ENCODE results near the gene FCER1G. TPM values are rescaled to one million over a fixed set of nuclear protein-coding genes. Genes with fewer than 3 reads are reported as not detected.
"Not testable (repeated sequence)": the region's sequence is repeated elsewhere in the genome, so short reads cannot be mapped to it uniquely, and the experiment has no call there.

FCER1G gene
- total RNA-seq, 1 donor from 2014 or later, result 0.71 TPM

DNA sequence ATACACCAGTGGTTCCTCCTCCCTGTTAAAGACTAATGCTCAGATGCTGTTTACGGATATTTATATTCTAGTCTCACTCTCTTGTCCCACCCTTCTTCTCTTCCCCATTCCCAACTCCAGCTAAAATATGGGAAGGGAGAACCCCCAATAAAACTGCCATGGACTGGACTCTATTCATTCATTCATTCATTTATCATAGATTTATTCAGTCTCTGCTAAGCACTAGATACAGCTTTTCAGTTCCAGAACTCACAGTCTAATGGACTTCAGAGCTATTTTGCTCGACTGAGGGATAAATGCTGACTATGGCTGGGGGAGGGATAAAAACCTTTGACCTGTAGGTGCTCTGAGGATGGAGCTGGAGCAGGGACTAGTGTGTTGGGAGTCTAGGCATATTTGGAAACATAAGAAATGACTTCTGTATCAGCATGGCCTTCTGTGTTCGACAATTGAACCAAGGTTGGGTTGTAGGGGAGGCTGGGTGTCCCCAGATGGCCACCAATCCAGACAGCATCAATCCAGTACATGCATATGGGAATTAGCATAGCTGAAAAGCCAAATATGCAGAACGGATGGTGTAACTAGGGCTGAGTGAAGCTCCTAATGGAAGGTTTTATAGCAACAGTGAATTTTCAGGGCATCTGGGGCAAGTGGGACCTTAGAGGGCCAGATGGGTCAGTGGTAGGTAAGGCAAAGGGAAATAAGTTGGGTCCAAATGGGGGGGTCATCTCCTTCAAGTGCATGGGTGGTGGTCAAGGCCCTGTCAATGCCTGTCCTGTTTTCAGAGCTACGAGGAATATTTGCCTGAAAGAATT lies 4.2 kb downstream of the FCER1G start:
- peaks cover 29% of the 10 kb centered on the region for H3K4me1 Mint-ChIP-seq (ENCODE audit: low read depth)
- intact Hi-C loops (cut with micrococcal nuclease), result no loop called here

GRCh38 chr1:161220002-161220401 lies 4.9 kb downstream of the FCER1G start:
- Mint-ChIP-seq H3K4me3 (ENCODE audit: low read depth) (no peak overlapping the region), H3K36me3 (ENCODE audit: low read depth) (peaks cover 3% of the 10 kb centered on the region), H3K27me3 (ENCODE audit: low read depth) (no peaks in the 10 kb centered on the region), H3K27ac (no peak overlapping the region), H3K9me3 (no peaks in the 10 kb centered on the region), H3K4me1 (ENCODE audit: low read depth) (peaks cover 27% of the 10 kb centered on the region)
- intact Hi-C loops (cut with micrococcal nuclease), result no loop called here
- no peak for DNase-seq (ENCODE audit: low spot score)

More for the DNA sequence above, 4.2 kb downstream of the FCER1G start:
- Mint-ChIP-seq H3K27me3 (ENCODE audit: low read depth) (no peaks in the 10 kb centered on the region), H3K4me3 (ENCODE audit: low read depth) (no peak overlapping the region), H3K27ac (no peak overlapping the region), H3K9me3 (no peaks in the 10 kb centered on the region), H3K36me3 (ENCODE audit: low read depth) (peaks cover 7% of the 10 kb centered on the region)
- no peak for DNase-seq (ENCODE audit: low spot score)

DNA sequence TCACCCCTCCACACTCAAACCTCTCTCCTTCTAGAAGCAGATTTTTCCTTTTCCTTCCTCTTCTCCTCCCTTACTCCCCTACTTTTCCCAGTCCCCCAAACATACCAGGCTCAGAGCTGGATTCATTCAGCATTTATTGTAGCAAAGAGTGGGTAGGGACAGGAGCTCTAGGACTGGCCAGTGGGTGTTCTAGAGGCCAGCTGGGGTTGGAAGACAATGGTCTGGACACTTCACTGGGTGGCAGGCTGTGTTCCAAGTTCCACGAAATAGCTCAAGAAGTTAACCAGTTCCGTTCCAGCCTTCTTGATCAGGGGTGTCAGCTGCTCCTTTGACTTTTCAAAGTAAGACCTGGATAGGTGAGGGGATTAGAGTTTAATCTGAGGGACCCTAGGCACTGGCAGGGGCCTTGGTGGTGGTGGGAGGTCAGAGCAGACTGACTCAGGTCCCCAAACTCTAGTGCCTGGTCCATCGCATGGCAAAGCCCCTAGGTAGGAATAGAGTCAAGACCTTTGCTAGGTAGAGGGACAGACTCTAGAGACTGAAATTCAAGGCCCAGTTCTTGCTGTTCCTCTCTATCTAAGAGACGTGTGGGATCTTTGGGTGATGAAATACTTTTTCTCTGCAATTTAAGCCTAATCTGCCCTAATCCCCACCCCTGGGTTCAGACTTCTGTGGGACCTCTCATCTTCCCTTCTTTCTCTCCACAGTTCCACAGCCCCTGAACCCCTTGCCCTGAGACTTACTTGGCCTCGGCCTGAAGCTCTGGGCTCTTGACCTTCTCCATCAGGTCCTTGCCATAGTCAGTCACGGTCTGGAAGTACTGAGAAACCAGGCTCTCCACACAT lies 7.3 kb downstream of the FCER1G start:
- H3K9me3 Mint-ChIP-seq, result no peaks in the 10 kb centered on the region
- no peak overlapping the region for H3K4me3 Mint-ChIP-seq (ENCODE audit: low read depth)
- peaks cover under 1% of the 10 kb centered on the region for H3K36me3 Mint-ChIP-seq (ENCODE audit: low read depth)
- intact Hi-C loops (cut with micrococcal nuclease), result no loop called here
- peaks cover 29% of the 10 kb centered on the region for H3K4me1 Mint-ChIP-seq (ENCODE audit: low read depth)
- no peaks in the 10 kb centered on the region for H3K27me3 Mint-ChIP-seq (ENCODE audit: low read depth)
- no peak for DNase-seq (ENCODE audit: low spot score)
- H3K27ac Mint-ChIP-seq, result no peak overlapping the region

GRCh38 chr1:161223805-161224694 lies 9.0 kb downstream of the FCER1G start:
- Mint-ChIP-seq H3K9me3 (no peaks in the 10 kb centered on the region), H3K27me3 (ENCODE audit: low read depth) (no peaks in the 10 kb centered on the region), H3K4me3 (ENCODE audit: low read depth) (no peak overlapping the region), H3K36me3 (ENCODE audit: low read depth) (peaks cover 17% of the 10 kb centered on the region), H3K4me1 (ENCODE audit: low read depth) (peaks cover 24% of the 10 kb centered on the region), H3K27ac (no peak overlapping the region)
- DNase-seq (ENCODE audit: low spot score), result no peak
- intact Hi-C loops (cut with micrococcal nuclease), result loop anchor here (2.0 kb wide), 1 partner anchor 39 kb away; no protein-coding TSS in a partner anchor

DNA sequence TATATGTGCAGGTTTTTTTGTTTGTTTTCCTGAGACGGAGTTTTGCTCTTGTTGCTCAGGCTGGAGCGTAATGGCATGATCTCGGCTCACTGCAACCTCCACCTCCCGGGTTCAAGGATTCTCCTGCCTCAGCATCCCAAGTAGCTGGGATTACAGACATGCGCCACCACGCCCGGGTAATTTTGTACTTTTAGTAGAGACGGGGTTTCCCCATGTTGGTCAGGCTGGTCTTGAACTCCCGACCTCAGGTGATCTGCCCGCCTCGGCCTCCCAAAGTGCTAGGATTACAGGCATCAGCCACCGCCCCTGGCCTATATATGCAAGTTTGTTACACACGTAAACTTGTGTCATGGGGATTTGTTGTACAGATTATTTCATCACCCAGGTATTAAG lies 9.6 kb downstream of the FCER1G start:
- H3K27ac Mint-ChIP-seq; H3K9me3 Mint-ChIP-seq; H3K27me3 Mint-ChIP-seq (ENCODE audit: low read depth); DNase-seq (ENCODE audit: low spot score); H3K4me3 Mint-ChIP-seq (ENCODE audit: low read depth): not testable (repeated sequence)
- Mint-ChIP-seq H3K36me3 (ENCODE audit: low read depth) (peaks cover 23% of the 10 kb centered on the region), H3K4me1 (ENCODE audit: low read depth) (peaks cover 23% of the 10 kb centered on the region)
- intact Hi-C loops (cut with micrococcal nuclease), result loop anchor here (1.0 to 2.0 kb wide), 4 partner anchors 14 to 44 kb away; partner anchors contain the start of gene NDUFS2

- no peak overlapping the region for H3K4me3 Mint-ChIP-seq (ENCODE audit: low read depth)
Observed at GRCh38 chr1:161225178-161225533, 10.1 kb downstream of the FCER1G start.

GRCh38 chr1:161225534-161226319 lies 10.6 kb downstream of the FCER1G start, which contains the start of gene TOMM40L:
TOMM40L (plus strand) TSS chr1:161226060; CDS start chr1:161226490, 430 bp downstream.
- H3K9me3 Mint-ChIP-seq, result no peaks in the 10 kb centered on the region
- intact Hi-C loops (cut with micrococcal nuclease), result loop anchor here (1.0 to 2.0 kb wide), 5 partner anchors 15 to 89 kb away; partner anchors contain the start of genes NDUFS2 and SDHC
- H3K36me3 Mint-ChIP-seq (ENCODE audit: low read depth), result peaks cover 32% of the 10 kb centered on the region
- peaks cover 23% of the 10 kb centered on the region for H3K4me1 Mint-ChIP-seq (ENCODE audit: low read depth)
- H3K27ac Mint-ChIP-seq, result peak within 1 kb of the TSS; percentile 100
- H3K4me3 Mint-ChIP-seq (ENCODE audit: low read depth), result peak within 1 kb of the TSS; percentile 100
- no peaks in the 10 kb centered on the region for H3K27me3 Mint-ChIP-seq (ENCODE audit: low read depth)
- peak; percentile 89 for DNase-seq (ENCODE audit: low spot score)

More at GRCh38 chr1:161225178-161225533, 10.1 kb downstream of the FCER1G start:
- no peak for DNase-seq (ENCODE audit: low spot score)
- no peaks in the 10 kb centered on the region for H3K9me3 Mint-ChIP-seq
- intact Hi-C loops (cut with micrococcal nuclease), result loop anchor here (1.0 to 2.0 kb wide), 4 partner anchors 15 to 45 kb away; partner anchors contain the start of gene NDUFS2
- peaks cover 26% of the 10 kb centered on the region for H3K36me3 Mint-ChIP-seq (ENCODE audit: low read depth)
- peak overlapping the region; percentile 54 for H3K27ac Mint-ChIP-seq
- no peaks in the 10 kb centered on the region for H3K27me3 Mint-ChIP-seq (ENCODE audit: low read depth)
- peaks cover 23% of the 10 kb centered on the region for H3K4me1 Mint-ChIP-seq (ENCODE audit: low read depth)

GRCh38 chr1:161226320-161226711 lies 11.2 kb downstream of the FCER1G start:
- H3K27me3 Mint-ChIP-seq (ENCODE audit: low read depth), result no peaks in the 10 kb centered on the region
- H3K27ac Mint-ChIP-seq, result peak overlapping the region; percentile 100
- H3K36me3 Mint-ChIP-seq (ENCODE audit: low read depth), result peaks cover 33% of the 10 kb centered on the region
- DNase-seq (ENCODE audit: low spot score), result no peak
- H3K4me1 Mint-ChIP-seq (ENCODE audit: low read depth), result peaks cover 23% of the 10 kb centered on the region
- intact Hi-C loops (cut with micrococcal nuclease), result loop anchor here (2.0 kb wide), 1 partner anchor 88 kb away; the partner anchor contains the start of gene SDHC
- peak overlapping the region; percentile 100 for H3K4me3 Mint-ChIP-seq (ENCODE audit: low read depth)
- no peaks in the 10 kb centered on the region for H3K9me3 Mint-ChIP-seq

DNA sequence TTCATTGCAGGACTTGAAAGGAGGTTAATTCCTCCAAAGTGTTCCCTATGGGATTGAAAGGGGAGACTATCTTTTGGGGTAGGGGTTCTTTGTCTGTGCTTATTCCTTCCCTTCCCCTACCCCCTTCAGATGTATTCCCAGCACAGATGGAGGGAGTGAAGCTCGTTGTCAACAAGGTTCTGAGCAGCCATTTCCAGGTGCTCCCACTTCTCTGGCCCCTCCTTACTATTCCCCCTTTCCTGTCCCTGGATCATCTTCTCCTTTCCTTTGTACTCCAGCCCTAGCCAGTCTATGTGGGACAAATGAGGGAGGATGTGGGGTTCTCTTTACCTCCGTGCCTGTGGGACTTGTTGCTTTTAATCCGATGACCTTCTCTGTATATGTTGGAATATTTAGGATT lies 11.7 kb downstream of the FCER1G start:
- H3K4me1 Mint-ChIP-seq (ENCODE audit: low read depth), result peaks cover 23% of the 10 kb centered on the region
- intact Hi-C loops (cut with micrococcal nuclease), result loop anchor here (1.0 to 2.0 kb wide), 3 partner anchors 65 to 156 kb away; partner anchors contain the start of gene SDHC

GRCh38 chr1:161227196-161227871 lies 12.2 kb downstream of the FCER1G start:
- Mint-ChIP-seq H3K4me3 (ENCODE audit: low read depth) (peak overlapping the region; percentile 100), H3K36me3 (ENCODE audit: low read depth) (peaks cover 33% of the 10 kb centered on the region), H3K9me3 (no peaks in the 10 kb centered on the region), H3K27ac (peak overlapping the region; percentile 73), H3K27me3 (ENCODE audit: low read depth) (no peaks in the 10 kb centered on the region), H3K4me1 (ENCODE audit: low read depth) (peaks cover 23% of the 10 kb centered on the region)
- intact Hi-C loops (cut with micrococcal nuclease), result loop anchor here (1.0 to 2.0 kb wide), 3 partner anchors 64 to 155 kb away; partner anchors contain the start of gene SDHC
- peak; percentile 79 for DNase-seq (ENCODE audit: low spot score)

More for the DNA sequence above, 11.7 kb downstream of the FCER1G start:
- H3K9me3 Mint-ChIP-seq, result no peaks in the 10 kb centered on the region
- no peaks in the 10 kb centered on the region for H3K27me3 Mint-ChIP-seq (ENCODE audit: low read depth)
- DNase-seq (ENCODE audit: low spot score), result no peak
- peak overlapping the region; percentile 73 for H3K27ac Mint-ChIP-seq
- peaks cover 33% of the 10 kb centered on the region for H3K36me3 Mint-ChIP-seq (ENCODE audit: low read depth)
- peak overlapping the region; percentile 100 for H3K4me3 Mint-ChIP-seq (ENCODE audit: low read depth)

DNA sequence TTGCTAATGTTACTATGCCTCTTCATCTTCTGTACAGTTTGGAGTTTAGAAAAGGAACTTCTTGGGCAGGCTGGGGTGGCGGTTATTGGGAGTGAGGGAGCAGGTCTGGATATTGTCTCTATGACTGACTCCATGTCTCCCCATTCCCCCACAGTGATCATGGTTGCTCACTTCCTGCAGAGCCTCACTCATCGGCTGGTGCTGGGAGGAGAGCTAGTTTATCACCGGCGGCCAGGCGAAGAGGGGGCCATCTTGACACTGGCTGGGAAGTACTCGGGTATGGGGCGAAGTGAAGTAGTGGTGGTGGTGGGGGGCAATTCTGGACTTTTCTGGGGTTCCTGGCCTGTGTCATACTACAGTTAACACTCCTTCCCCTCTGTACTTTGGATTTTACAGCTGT lies 12.9 kb downstream of the FCER1G start:
- Mint-ChIP-seq H3K27me3 (ENCODE audit: low read depth) (no peaks in the 10 kb centered on the region), H3K36me3 (ENCODE audit: low read depth) (peaks cover 33% of the 10 kb centered on the region), H3K27ac (peak overlapping the region; percentile 11), H3K4me1 (ENCODE audit: low read depth) (peaks cover 23% of the 10 kb centered on the region), H3K4me3 (ENCODE audit: low read depth) (peak overlapping the region; percentile 100), H3K9me3 (no peaks in the 10 kb centered on the region)
- intact Hi-C loops (cut with micrococcal nuclease), result no loop called here
- DNase-seq (ENCODE audit: low spot score), result no peak

Measured in activated T-helper 2 cell treated with anti-CD3 and anti-CD28 coated beads, Interferon-gamma antibody, Interleukin-2, Interleukin-4, amounts not matched to agents 10 μg/mL and 5 μg/mL and 100 μg/mL, durations not matched to agents 14 hours and 24 hours and 36 hours (primary cell).